NT2/D1 (cell line): Measurements from ENCODE around the gene ARPP21.

Source experiments
- SUZ12 ChIP-seq: IDR thresholded peaks from 2 replicates; pipeline ENCODE4 v1.6.1; 2011; ENCODE audit not compliant: insufficient read length, insufficient read depth; ENCODE audit errors: extremely low read depth
- YY1 ChIP-seq: IDR thresholded peaks from 2 replicates; pipeline ENCODE4 v1.6.1; 2011; ENCODE audit not compliant: insufficient read length, insufficient read depth
- ZNF274 ChIP-seq: IDR thresholded peaks from 2 replicates; pipeline ENCODE4 v1.6.1; 2011; ENCODE audit warnings: mild to moderate bottlenecking, low read depth, low read length

DNA sequence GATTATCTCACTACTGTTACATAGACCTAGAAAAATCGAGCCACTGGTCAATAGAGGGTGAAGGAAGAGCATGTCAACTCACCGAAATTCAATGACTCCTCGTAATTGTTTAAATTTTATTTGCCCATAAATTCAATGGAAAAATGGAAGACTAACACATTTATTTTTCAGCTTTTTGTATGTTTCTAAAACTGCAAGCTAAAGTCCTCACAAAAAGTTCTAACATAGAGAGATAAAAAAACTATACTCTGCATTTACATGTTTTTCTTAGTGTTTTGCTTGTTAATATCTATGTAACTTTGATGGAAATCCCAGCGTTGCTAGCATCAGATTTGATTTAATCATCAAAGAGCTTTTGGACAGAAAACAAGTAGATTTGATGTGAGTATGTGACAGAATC lies 6.8 kb downstream of the ARPP21 start:
- no peak for TF ChIP-seq SUZ12
- TF ChIP-seq ZNF274: no peak
- TF ChIP-seq YY1: no peak
